GM23338 (cell line): ENCODE measurements around the gene OR4N2. TPM values are rescaled to one million over a fixed set of nuclear protein-coding genes. Genes with fewer than 3 reads are reported as not detected.
"Not testable (repeated sequence)": the region's sequence is repeated elsewhere in the genome, so short reads cannot be mapped to it uniquely, and the experiment has no call there.

Experiments
- ATAC-seq: fragments of 200-7000 bp; cut with Tn5 transposase; 3 replicates; pipeline ENCODE4 v1.9.1; 2020
- DNase-seq: peaks from one replicate; pipeline ENCODE4 v3.0.0-alpha.2; 2015; ENCODE audit warnings: low spot score
- H2AFZ ChIP-seq: fragments of 200-600 bp; sonication (generic); 2 replicates; pipeline ENCODE4 v1.8.0; 2016; ENCODE audit warnings: antibody characterized with exemption, mild to moderate bottlenecking, moderate library complexity
- H3F3A ChIP-seq: fragments of 200-600 bp; sonication (generic); replicated peaks from 2 replicates; pipeline ENCODE4 v1.8.0; 2017; ENCODE audit warnings: antibody characterized with exemption, mixed run types, low read depth
- H3K27ac ChIP-seq: fragments of 200-600 bp; sonication (generic); 2 replicates; pipeline ENCODE4 v1.6.1; 2016; ENCODE audit warnings: low read depth
- H3K27me3 ChIP-seq: fragments of 200-600 bp; sonication (generic); 2 replicates; pipeline ENCODE4 v1.8.0; 2016; ENCODE audit warnings: mild to moderate bottlenecking, mixed run types, moderate library complexity; ENCODE audit not compliant: insufficient read depth
- H3K36me3 ChIP-seq: fragments of 200-600 bp; sonication (generic); 2 replicates; pipeline ENCODE4 v1.8.0; 2016; ENCODE audit warnings: mild to moderate bottlenecking; ENCODE audit not compliant: insufficient read depth
- H3K4me1 ChIP-seq: fragments of 200-600 bp; sonication (generic); 2 replicates; pipeline ENCODE4 v1.8.0; 2016; ENCODE audit warnings: mild to moderate bottlenecking, moderate library complexity; ENCODE audit not compliant: insufficient read depth
- H3K4me2 ChIP-seq: fragments of 200-600 bp; sonication (generic); 2 replicates; pipeline ENCODE4 v1.7.1; 2017; ENCODE audit warnings: mixed run types
- H3K4me3 ChIP-seq: fragments of 200-600 bp; sonication (generic); 2 replicates; pipeline ENCODE4 v1.6.1; 2016; ENCODE audit warnings: mixed run types
- H3K79me2 ChIP-seq: fragments of 200-600 bp; sonication (generic); replicated peaks from 2 replicates; pipeline ENCODE4 v1.8.0; 2017; ENCODE audit warnings: mild to moderate bottlenecking; ENCODE audit not compliant: insufficient read depth
- H3K9me2 ChIP-seq: fragments of 200-600 bp; sonication (generic); 2 replicates; pipeline ENCODE4 v1.8.0; 2017; ENCODE audit not compliant: insufficient read depth
- H4K20me1 ChIP-seq: fragments of 200-600 bp; sonication (generic); replicated peaks from 2 replicates; pipeline ENCODE4 v1.8.0; 2017; ENCODE audit warnings: mild to moderate bottlenecking; ENCODE audit not compliant: insufficient read depth
- H3K27ac Mint-ChIP-seq: 2 replicates; pipeline ENCODE4 v1.8.0; 2020; ENCODE audit warnings: inconsistent platforms, mild to moderate bottlenecking, moderate library complexity, mixed read lengths
- H3K27me3 Mint-ChIP-seq: 3 replicates; pipeline ENCODE4 v1.8.0; 2022; ENCODE audit warnings: low read depth, mild to moderate bottlenecking, moderate library complexity, mixed read lengths, inconsistent platforms; ENCODE audit not compliant: insufficient read depth, poor library complexity
- H3K36me3 Mint-ChIP-seq: 3 replicates; pipeline ENCODE4 v1.8.0; 2021; ENCODE audit warnings: low read depth, mild to moderate bottlenecking, inconsistent platforms, moderate library complexity, mixed read lengths
- H3K4me1 Mint-ChIP-seq: 3 replicates; pipeline ENCODE4 v1.8.0; 2020; ENCODE audit warnings: mild to moderate bottlenecking, inconsistent platforms, mixed read lengths
- H3K4me3 Mint-ChIP-seq: 3 replicates; pipeline ENCODE4 v1.8.0; 2021; ENCODE audit warnings: moderate library complexity, mild to moderate bottlenecking, inconsistent platforms, mixed read lengths
- H3K9me3 Mint-ChIP-seq: 3 replicates; pipeline ENCODE4 v1.8.0; 2020; ENCODE audit warnings: moderate library complexity, mild to moderate bottlenecking, inconsistent platforms, mixed read lengths
- CREB1 ChIP-seq: fragments of 250-450 bp; sonication (Bioruptor Pico); IDR thresholded peaks from 2 replicates; pipeline ENCODE4 v1.5.0; 2020; ENCODE audit warnings: low read depth, mild to moderate bottlenecking, moderate library complexity
- ETS1 ChIP-seq: IDR thresholded peaks from 2 replicates; pipeline ENCODE4 v1.6.1; 2016; ENCODE audit warnings: antibody characterized with exemption
- EZH2 ChIP-seq: fragments of 200-600 bp; sonication (generic); IDR thresholded peaks from one replicate; pipeline ENCODE4 v1.8.0; 2017; ENCODE audit warnings: antibody characterized with exemption, mild to moderate bottlenecking, low read depth; ENCODE audit not compliant: unreplicated experiment
- EZH2phosphoT487 ChIP-seq: fragments of 200-600 bp; sonication (generic); IDR thresholded peaks from one replicate; pipeline ENCODE4 v1.8.1; 2018; ENCODE audit warnings: antibody characterized with exemption; ENCODE audit not compliant: unreplicated experiment
- JUNB ChIP-seq: IDR thresholded peaks from one replicate; pipeline ENCODE4 v1.6.1; 2016; ENCODE audit warnings: antibody characterized with exemption; ENCODE audit not compliant: unreplicated experiment
- POLR2AphosphoS5 ChIP-seq: IDR thresholded peaks from 2 replicates; pipeline ENCODE4 v1.6.1; 2016; ENCODE audit warnings: antibody characterized with exemption, low read depth
- REST ChIP-seq: IDR thresholded peaks from one replicate; pipeline ENCODE4 v1.6.1; 2018; ENCODE audit warnings: antibody characterized with exemption; ENCODE audit not compliant: unreplicated experiment
- STAT1 ChIP-seq: IDR thresholded peaks from one replicate; pipeline ENCODE4 v1.6.1; 2016; ENCODE audit warnings: antibody characterized with exemption; ENCODE audit not compliant: unreplicated experiment
- ZNF114 ChIP-seq: fragments of 250-450 bp; sonication (Bioruptor Pico); IDR thresholded peaks from 2 replicates; pipeline ENCODE4 v1.5.0; 2020; ENCODE audit warnings: mild to moderate bottlenecking, moderate library complexity
- ZNF462 ChIP-seq: fragments of 250-450 bp; sonication (Bioruptor Pico); IDR thresholded peaks from 2 replicates; pipeline ENCODE4 v1.5.0; 2020; ENCODE audit warnings: mild to moderate bottlenecking, moderate library complexity
- polyA plus RNA-seq: library from polyadenylated mRNA; unstranded; fragments of >200 nt; fragmentation: Nextera tagmentation; extraction: Ambion mirVana; gene quantifications from 2 replicates; pipeline ENCODE4 v1.2.1, GENCODE V29; 2016
- total RNA-seq: library from RNA; depleted of rRNA; stranded (reverse); fragments of >200 nt; shearing (Covaris generic); gene quantifications from 2 replicates; pipeline ENCODE4 v1.2.3, GENCODE V29; 2014

OR4N2 gene
- total and polyA plus RNA-seq, 2 experiments from 2014 or later: not detected

GRCh38 chr14:19827626-19828244, 24.2 kb downstream of the OR4N2 start:
- H3K27ac ChIP-seq, H3K4me3 Mint-ChIP-seq, H3K4me2 ChIP-seq, H4K20me1 ChIP-seq, H3K4me1 Mint-ChIP-seq, DNase-seq, H3K27me3 ChIP-seq, H2AFZ ChIP-seq, H3K4me3 ChIP-seq, H3K79me2 ChIP-seq, H3K27me3 Mint-ChIP-seq, H3K4me1 ChIP-seq, H3K9me2 ChIP-seq, ATAC-seq, H3K27ac Mint-ChIP-seq, H3F3A ChIP-seq, H3K9me3 Mint-ChIP-seq: not testable (repeated sequence)
- H3K36me3 Mint-ChIP-seq: peaks cover 22% of the 10 kb centered on the region; the same call in 2 of the 3 replicates
- H3K36me3 ChIP-seq: peaks cover 11% of the 10 kb centered on the region; the same call in 1 of the 2 replicates

GRCh38 chr14:19828314-19828713, 24.7 kb downstream of the OR4N2 start:
- Mint-ChIP-seq H3K36me3 (peaks cover 26% of the 10 kb centered on the region; the same call in 2 of the 3 replicates), H3K27me3 (no peaks in the 10 kb centered on the region), H3K9me3 (no peaks in the 10 kb centered on the region; the same call in 1 of the 3 replicates), H3K4me1 (no peaks in the 10 kb centered on the region), H3K4me3 (no peak overlapping the region), H3K27ac (no peak overlapping the region)
- no peaks in the 10 kb centered on the region for H3K79me2 ChIP-seq
- H4K20me1 ChIP-seq: no peaks in the 10 kb centered on the region
- DNase-seq: no peak
- TF ChIP-seq CREB1 (CRISPR knock-in tag) (no peak), EZH2 (no peak), POLR2AphosphoS5 (no peak), REST (no peak), ZNF462 (CRISPR knock-in tag) (no peak), JUNB (no peak), ETS1 (no peak), STAT1 (no peak), ZNF114 (CRISPR knock-in tag) (no peak), EZH2phosphoT487 (no peak)
- H3K4me2 ChIP-seq: no peak overlapping the region
- no peak overlapping the region for H3K27ac ChIP-seq
- no peaks in the 10 kb centered on the region for H3K27me3 ChIP-seq
- no peak for ATAC-seq
- H3K36me3 ChIP-seq: peaks cover 10% of the 10 kb centered on the region; the same call in 1 of the 2 replicates
- no peak overlapping the region for H3K4me3 ChIP-seq
- H3K4me1 ChIP-seq: no peaks in the 10 kb centered on the region
- H2AFZ ChIP-seq: no peak overlapping the region
- no peaks in the 10 kb centered on the region for H3F3A ChIP-seq
- H3K9me2 ChIP-seq: no peaks in the 10 kb centered on the region
